CD14-positive monocyte (primary cell): ENCODE data around the gene SFPQ. TPM values are rescaled to one million over a fixed set of nuclear protein-coding genes. Genes with fewer than 3 reads are reported as not detected.

Experiments
- DNase-seq, 3 donors: peaks; one replicate each; pipeline ENCODE4 v3.0.0-alpha.2; 2011 to 2022
- H2AFZ ChIP-seq: 2 replicates; pipeline ENCODE4 v1.6.0; 2012; ENCODE audit warnings: mild to moderate bottlenecking, low read depth, low read length, inconsistent platforms; ENCODE audit not compliant: insufficient read depth, poor library complexity, severe bottlenecking
- H3K27ac ChIP-seq, 2 donors: 1 replicate in 1 of 2; 2 replicates in 1 of 2; pipeline ENCODE4 v1.5.1; 2012 to 2013; ENCODE audit warnings: low read length in 2 of 2, control low read depth in 1 of 2, inconsistent platforms in 1 of 2, low read depth in 1 of 2, mild to moderate bottlenecking in 1 of 2
- H3K27me3 ChIP-seq, 2 donors: one replicate each; pipeline versions ENCODE4 v1.6.0 to v1.6.1; 2011 to 2013; ENCODE audit warnings: low read length in 2 of 2; ENCODE audit not compliant: control insufficient read depth in 2 of 2, insufficient read depth in 2 of 2
- H3K36me3 ChIP-seq, 2 donors: replicated peaks in 1 of 2; 1 replicate in 1 of 2; 2 replicates in 1 of 2; pipeline versions ENCODE4 v1.5.1 to v1.6.1; 2012 to 2013; ENCODE audit warnings: low read length in 2 of 2, control low read depth in 1 of 2, inconsistent platforms in 1 of 2, mild to moderate bottlenecking in 1 of 2; ENCODE audit not compliant: insufficient read depth in 2 of 2, control insufficient read depth in 1 of 2
- H3K4me1 ChIP-seq, 2 donors: 1 replicate in 1 of 2; 2 replicates in 1 of 2; pipeline versions ENCODE4 v1.5.1 to v1.6.1; 2012 to 2013; ENCODE audit warnings: low read length in 2 of 2, control low read depth in 1 of 2, inconsistent platforms in 1 of 2, mild to moderate bottlenecking in 1 of 2, moderate library complexity in 1 of 2; ENCODE audit not compliant: insufficient read depth in 2 of 2, control insufficient read depth in 1 of 2
- H3K4me2 ChIP-seq: replicated peaks from 2 replicates; pipeline ENCODE3; 2012; ENCODE audit warnings: low read length, moderate library complexity, mild to moderate bottlenecking; ENCODE audit not compliant: poor library complexity, severe bottlenecking; ENCODE audit errors: extremely low read depth
- H3K4me3 ChIP-seq, 3 experiments: fragments of 200-600 bp in 1 of 3; sonication (generic) in 1 of 3; replicated peaks in 1 of 3; 1 replicate in 2 of 3; 2 replicates in 1 of 3; pipeline ENCODE4 v1.5.1; 2011 to 2013; ENCODE audit warnings: low read length in 3 of 3, mild to moderate bottlenecking in 3 of 3, control low read depth in 2 of 3, low read depth in 2 of 3, inconsistent platforms in 1 of 3, moderate library complexity in 1 of 3
- H3K79me2 ChIP-seq: 2 replicates; pipeline ENCODE4 v1.6.0; 2012; ENCODE audit warnings: mild to moderate bottlenecking, control low read depth, inconsistent platforms, low read length, moderate library complexity; ENCODE audit not compliant: insufficient read depth
- H3K9ac ChIP-seq: 2 replicates; pipeline ENCODE4 v1.6.0; 2017; ENCODE audit warnings: low read length, mild to moderate bottlenecking; ENCODE audit not compliant: insufficient read depth, poor library complexity, severe bottlenecking
- H3K9me3 ChIP-seq, 2 donors: replicated peaks in 1 of 2; 1 replicate in 1 of 2; 2 replicates in 1 of 2; pipeline versions ENCODE4 v1.5.1 to v1.6.1; 2012 to 2013; ENCODE audit warnings: low read length in 2 of 2, control low read depth in 1 of 2; ENCODE audit not compliant: control insufficient read depth in 1 of 2, insufficient read depth in 1 of 2
- H4K20me1 ChIP-seq: 2 replicates; pipeline ENCODE4 v1.6.0; 2012; ENCODE audit warnings: mild to moderate bottlenecking, low read length, control low read depth, moderate library complexity; ENCODE audit not compliant: insufficient read depth
- H3K27ac Mint-ChIP-seq, 7 donors: one replicate each; pipeline ENCODE4 v1.8.0; 2020; ENCODE audit warnings: mild to moderate bottlenecking in 7 of 7, mixed read lengths in 7 of 7, moderate library complexity in 6 of 7, inconsistent platforms in 2 of 7
- H3K27me3 Mint-ChIP-seq, 3 donors: one replicate each; pipeline ENCODE4 v1.8.0; 2021 to 2022; ENCODE audit warnings: low read depth in 3 of 3, mild to moderate bottlenecking in 3 of 3, mixed read lengths in 3 of 3, moderate library complexity in 3 of 3, inconsistent platforms in 1 of 3
- H3K36me3 Mint-ChIP-seq, 2 donors: one replicate each; pipeline ENCODE4 v1.8.0; 2020; ENCODE audit warnings: mixed read lengths in 2 of 2, inconsistent platforms in 1 of 2, mild to moderate bottlenecking in 1 of 2
- H3K4me1 Mint-ChIP-seq: one replicate; pipeline ENCODE4 v1.8.0; 2020; ENCODE audit warnings: mild to moderate bottlenecking, mixed read lengths
- H3K4me3 Mint-ChIP-seq, 2 donors: one replicate each; pipeline ENCODE4 v1.8.0; 2020; ENCODE audit warnings: mild to moderate bottlenecking in 2 of 2, mixed read lengths in 2 of 2, moderate library complexity in 1 of 2
- H3K9me3 Mint-ChIP-seq, 7 donors: one replicate each; pipeline ENCODE4 v1.8.0; 2020 to 2022; ENCODE audit warnings: mixed read lengths in 7 of 7, mild to moderate bottlenecking in 6 of 7, moderate library complexity in 6 of 7, inconsistent platforms in 2 of 7
- WGBS: methylation state at CpG from one replicate; pipeline ENCODE4 v1.1.5; 2013; ENCODE audit warnings: missing lambda C conversion rate; ENCODE audit not compliant: insufficient coverage; 5-methylcytosine and 5-hydroxymethylcytosine counted together
- intact Hi-C, 2 donors: fragments of 100-400 bp; cut with micrococcal nuclease; formaldehyde crosslinking; loops; one replicate each; pipeline versions ENCODE4 v1.15.0 to v1.15.1; 2023
- polyA plus RNA-seq, 3 donors: library from polyadenylated mRNA; depleted of rRNA in 1 of 3; unstranded in 2 of 3; stranded (reverse) in 1 of 3; fragments of 300-500 nt in 2 of 3; fragments of >200 nt in 1 of 3; fragmentation: Illumina TruSeq in 2 of 3; gene quantifications; 1 replicate in 2 of 3; 2 replicates in 1 of 3; pipeline ENCODE4 v1.2.3, GENCODE V29; 2012 to 2021
- TF ChIP-seq, protein P1 (sequence below): fragments of 200-600 bp; IDR thresholded peaks from one replicate; pipeline ENCODE4 v1.8.0; 2022; ENCODE audit warnings: antibody characterized with exemption, mild to moderate bottlenecking

The SFPQ gene
- polyA plus RNA-seq, 3 donors = 80.8 to 220 (median 89.2) TPM

DNA sequence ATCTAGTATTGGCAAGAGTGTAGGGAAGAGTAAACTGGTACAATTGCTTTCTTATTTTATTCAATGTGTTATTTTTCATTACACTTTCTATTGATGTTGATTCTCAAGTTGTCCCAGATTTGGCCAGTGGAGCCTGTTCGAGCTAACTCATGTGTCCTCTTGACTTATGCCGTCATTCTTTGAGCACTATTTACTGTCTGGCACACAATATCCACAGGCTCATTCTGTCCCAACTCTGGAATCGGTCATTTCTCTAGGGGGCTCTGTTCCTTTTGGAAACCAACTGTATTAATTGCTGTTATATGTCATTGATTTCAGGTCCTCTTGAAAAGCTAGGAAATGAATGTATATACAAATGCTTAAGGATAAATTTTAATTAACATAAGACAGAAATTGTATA, 22.4 kb upstream of the SFPQ start:
- Mint-ChIP-seq H3K4me3 (no peak overlapping the region), H3K27me3 (peaks cover 1 to 8% (median 2%) of the 10 kb centered on the region in 3 donors), H3K9me3 (no peaks in the 10 kb centered on the region), H3K36me3 (no peaks in the 10 kb centered on the region), H3K27ac (no peak overlapping the region), H3K4me1 (no peaks in the 10 kb centered on the region)
- Histone ChIP-seq H4K20me1 (no peaks in the 10 kb centered on the region), H3K4me2 (no peak overlapping the region), H3K79me2 (no peaks in the 10 kb centered on the region), H3K27ac (no peak overlapping the region), H3K9me3 (no peaks in the 10 kb centered on the region), H3K9ac (no peak overlapping the region), H2AFZ (no peak overlapping the region), H3K36me3 (no peaks in the 10 kb centered on the region), H3K4me1 (no peaks in the 10 kb centered on the region), H3K4me3 (no peak overlapping the region), H3K27me3 (no peaks in the 10 kb centered on the region)
- no peak for DNase-seq
- WGBS = no CpG with 5 or more reads among the region's 3 CpGs
- TF ChIP-seq, protein P1, sequence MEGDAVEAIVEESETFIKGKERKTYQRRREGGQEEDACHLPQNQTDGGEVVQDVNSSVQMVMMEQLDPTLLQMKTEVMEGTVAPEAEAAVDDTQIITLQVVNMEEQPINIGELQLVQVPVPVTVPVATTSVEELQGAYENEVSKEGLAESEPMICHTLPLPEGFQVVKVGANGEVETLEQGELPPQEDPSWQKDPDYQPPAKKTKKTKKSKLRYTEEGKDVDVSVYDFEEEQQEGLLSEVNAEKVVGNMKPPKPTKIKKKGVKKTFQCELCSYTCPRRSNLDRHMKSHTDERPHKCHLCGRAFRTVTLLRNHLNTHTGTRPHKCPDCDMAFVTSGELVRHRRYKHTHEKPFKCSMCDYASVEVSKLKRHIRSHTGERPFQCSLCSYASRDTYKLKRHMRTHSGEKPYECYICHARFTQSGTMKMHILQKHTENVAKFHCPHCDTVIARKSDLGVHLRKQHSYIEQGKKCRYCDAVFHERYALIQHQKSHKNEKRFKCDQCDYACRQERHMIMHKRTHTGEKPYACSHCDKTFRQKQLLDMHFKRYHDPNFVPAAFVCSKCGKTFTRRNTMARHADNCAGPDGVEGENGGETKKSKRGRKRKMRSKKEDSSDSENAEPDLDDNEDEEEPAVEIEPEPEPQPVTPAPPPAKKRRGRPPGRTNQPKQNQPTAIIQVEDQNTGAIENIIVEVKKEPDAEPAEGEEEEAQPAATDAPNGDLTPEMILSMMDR = no peak
- intact Hi-C loops = no loop called here

DNA sequence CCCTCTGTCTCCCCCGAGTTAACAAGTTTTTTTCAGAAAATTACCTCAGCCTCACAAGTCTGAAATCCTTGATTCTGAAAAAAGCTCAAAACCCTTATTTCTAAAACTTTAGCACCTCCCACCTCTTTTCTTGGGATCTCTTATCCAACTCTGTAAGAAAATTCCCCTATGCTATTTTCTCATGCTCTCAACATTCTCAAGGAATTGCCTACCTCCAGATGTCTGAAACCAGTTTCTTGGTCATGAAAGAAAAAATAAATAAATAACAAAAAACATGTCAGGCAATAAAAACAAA, 18.1 kb upstream of the SFPQ start:
- TF ChIP-seq, protein P1 = no peak
- H3K27ac Mint-ChIP-seq = no peak overlapping the region
- H3K36me3 ChIP-seq = no peaks in the 10 kb centered on the region
- no peaks in the 10 kb centered on the region for H3K27me3 ChIP-seq
- H3K4me2 ChIP-seq = no peak overlapping the region
- H3K4me3 Mint-ChIP-seq = no peak overlapping the region
- no peaks in the 10 kb centered on the region for H3K4me1 ChIP-seq
- H3K79me2 ChIP-seq = no peaks in the 10 kb centered on the region
- H3K9ac ChIP-seq = no peak overlapping the region
- no peaks in the 10 kb centered on the region for H3K9me3 Mint-ChIP-seq
- no peaks in the 10 kb centered on the region for H4K20me1 ChIP-seq
- no peak overlapping the region for H3K4me3 ChIP-seq
- intact Hi-C loops = no loop called here
- H3K36me3 Mint-ChIP-seq = no peaks in the 10 kb centered on the region
- WGBS = 100% methylated on average over 1 of the region's 1 CpG
- H3K9me3 ChIP-seq = no peaks in the 10 kb centered on the region
- no peak overlapping the region for H2AFZ ChIP-seq
- H3K27ac ChIP-seq = no peak overlapping the region
- peaks cover under 1 to 6% (median 2%) of the 10 kb centered on the region in 3 donors for H3K27me3 Mint-ChIP-seq
- DNase-seq = no peak
- no peaks in the 10 kb centered on the region for H3K4me1 Mint-ChIP-seq
